ENCODE measurements around the gene CAPN8. TPM values are rescaled to one million over a fixed set of nuclear protein-coding genes. Genes with fewer than 3 reads are reported as not detected.

Gene CAPN8
- total RNA-seq, 1 experiment from 2014 or later: 0.28 TPM

GRCh38 chr1:223707256-223708000, 41.9 kb upstream of the CAPN8 start:
- TF ChIP-seq PREB (CRISPR knock-in tag; IDR thresholded peaks at IDR 0.05; ENCODE audit: borderline replicate concordance): no peak
- no peak for TF ChIP-seq STAT6 (CRISPR knock-in tag; conservative IDR thresholded peaks at IDR 0.05; ENCODE audit: low read depth)
- TF ChIP-seq MYBL2 (CRISPR knock-in tag; IDR thresholded peaks at IDR 0.05): no peak
- no peak for TF ChIP-seq TP53 (CRISPR knock-in tag; IDR thresholded peaks at IDR 0.05)
- TF ChIP-seq ZNF396 (CRISPR knock-in tag; IDR thresholded peaks at IDR 0.05; ENCODE audit: borderline replicate concordance): no peak
- no peak for TF ChIP-seq CDX4 (CRISPR knock-in tag; IDR thresholded peaks at IDR 0.05; ENCODE audit: borderline replicate concordance)
- TF ChIP-seq PRDM15 (CRISPR knock-in tag; IDR thresholded peaks at IDR 0.05): no peak
- no peak for TF ChIP-seq GRHL2 (CRISPR knock-in tag; IDR thresholded peaks at IDR 0.05; ENCODE audit: insufficient replicate concordance, severe bottlenecking)
- no peaks in the 10 kb centered on the region for H3K36me3 Mint-ChIP-seq
- ATAC-seq (peak; percentile 29), DNase-seq (ENCODE audit: low spot score) (no peak)
- peaks cover 13% of the 10 kb centered on the region for H3K4me1 Mint-ChIP-seq
- CTCF ChIA-PET: interaction anchor here (0.8 to 2.2 kb wide), 4 partner anchors 9 to 42 kb away, joined by 4 to 12 read pairs (median 5); no protein-coding TSS in a partner anchor
- no peak overlapping the region for H3K27ac Mint-ChIP-seq
- H3K9me3 Mint-ChIP-seq: no peaks in the 10 kb centered on the region
- H3K27me3 Mint-ChIP-seq (ENCODE audit: low read depth): peaks cover 30% of the 10 kb centered on the region
- POLR2A ChIA-PET: no interaction called here
- H3K4me3 Mint-ChIP-seq: no peak overlapping the region

GRCh38 chr1:223706077-223706973, 40.8 kb upstream of the CAPN8 start:
- H3K36me3 Mint-ChIP-seq: no peaks in the 10 kb centered on the region
- TF ChIP-seq PRDM15 (CRISPR knock-in tag; IDR thresholded peaks at IDR 0.05) (peak; percentile 58), ZNF532 (CRISPR knock-in tag; IDR thresholded peaks at IDR 0.05; ENCODE audit: borderline replicate concordance) (no peak), ZNF416 (CRISPR knock-in tag; IDR thresholded peaks at IDR 0.05) (no peak), SP1 (CRISPR knock-in tag; conservative IDR thresholded peaks at IDR 0.05) (no peak), TP53 (CRISPR knock-in tag; IDR thresholded peaks at IDR 0.05) (no peak), ZNF317 (CRISPR knock-in tag; IDR thresholded peaks at IDR 0.05; ENCODE audit: borderline replicate concordance, low read depth) (no peak)
- POLR2A ChIA-PET: no interaction called here
- H3K27ac Mint-ChIP-seq: no peak overlapping the region; the same call in 1 of the 2 replicates
- ATAC-seq (no peak), DNase-seq (ENCODE audit: low spot score) (no peak)
- CTCF ChIA-PET: no interaction called here
- peaks cover 24% of the 10 kb centered on the region for H3K27me3 Mint-ChIP-seq (ENCODE audit: low read depth)
- H3K4me1 Mint-ChIP-seq: peaks cover 14% of the 10 kb centered on the region
- no peaks in the 10 kb centered on the region for H3K9me3 Mint-ChIP-seq
- no peak overlapping the region for H3K4me3 Mint-ChIP-seq
